ENCODE results near the gene PRR20A.
"Not testable (repeated sequence)": the region's sequence is repeated elsewhere in the genome, so short reads cannot be mapped to it uniquely, and the experiment has no call there.

Gene PRR20A

DNA sequence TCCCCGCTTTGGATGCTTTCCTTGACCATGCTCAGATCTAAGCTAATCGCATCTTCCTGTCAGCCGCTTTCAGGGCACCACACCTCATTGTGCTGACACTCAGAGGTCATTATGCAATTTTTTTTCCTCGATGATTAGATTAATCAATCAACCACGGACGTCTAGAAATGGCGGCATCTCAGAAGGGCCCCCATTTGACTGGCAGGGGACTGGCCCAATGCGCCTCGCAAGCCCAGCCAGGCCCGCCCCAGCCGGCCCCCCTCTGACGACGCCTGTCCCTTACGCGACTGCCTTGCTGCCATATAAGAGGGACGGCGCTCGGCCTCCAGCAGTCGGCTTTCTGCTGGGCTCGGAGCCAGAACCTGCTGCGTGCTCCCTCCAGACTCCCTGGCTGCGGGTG lies 26.2 kb downstream of the PRR20A start, which contains the start of gene PRR20E:
TSS of gene PRR20E (plus strand) at position 301 of the 400 bp plus-strand sequence. CDS start 387 bp downstream, outside the sequence.
- not testable (repeated sequence) for DNase-seq (ENCODE audit: low read depth); H3K4me3 ChIP-seq (ENCODE audit: low read length)

DNA sequence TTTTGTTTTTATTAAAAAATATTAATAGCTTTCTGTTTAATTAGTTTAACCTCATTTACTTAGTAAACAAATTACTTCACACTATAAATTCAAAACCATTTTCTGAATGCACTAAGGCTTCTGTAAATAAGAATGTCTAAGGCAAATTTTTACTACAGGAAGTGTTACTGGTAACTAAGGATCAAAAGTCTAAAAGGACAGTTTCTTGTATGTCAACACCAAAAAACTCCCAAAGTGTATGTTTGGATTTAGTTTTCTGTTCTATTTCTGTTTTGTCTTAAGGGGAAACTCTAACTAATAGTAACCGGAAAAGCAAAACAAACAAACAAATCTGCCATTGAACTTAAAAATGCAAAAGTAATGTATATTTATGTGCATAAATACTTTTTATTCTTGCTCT lies 50.9 kb downstream of the PRR20A start:
- no peak for TF ChIP-seq CTCF (conservative IDR thresholded peaks at IDR 0.05; ENCODE audit: low read depth, low read length)

More for the DNA sequence above, 50.9 kb downstream of the PRR20A start:
- no peak overlapping the region for H3K4me3 ChIP-seq (ENCODE audit: low read length)
- DNase-seq (ENCODE audit: low read depth): no peak

Data from retinal pigment epithelial cell (primary cell).